GM19351 (cell line): ENCODE results near the gene RPL10A.

Source experiments
- ATAC-seq: cut with Tn5 transposase; IDR thresholded peaks from one replicate; pipeline ENCODE4 v1.9.1; 2021; ENCODE audit warnings: mild to moderate bottlenecking, moderate library complexity; ENCODE audit not compliant: unreplicated experiment

RPL10A gene

GRCh38 chr6:35474131-35474941 lies 6.1 kb downstream of the RPL10A start:
- ATAC-seq, result no peak

GRCh38 chr6:35474942-35475570 lies 6.9 kb downstream of the RPL10A start:
- no peak for ATAC-seq

GRCh38 chr6:35475573-35475972 lies 7.4 kb downstream of the RPL10A start:
- no peak for ATAC-seq

GRCh38 chr6:35476004-35476403 lies 7.8 kb downstream of the RPL10A start:
- ATAC-seq, result no peak

DNA sequence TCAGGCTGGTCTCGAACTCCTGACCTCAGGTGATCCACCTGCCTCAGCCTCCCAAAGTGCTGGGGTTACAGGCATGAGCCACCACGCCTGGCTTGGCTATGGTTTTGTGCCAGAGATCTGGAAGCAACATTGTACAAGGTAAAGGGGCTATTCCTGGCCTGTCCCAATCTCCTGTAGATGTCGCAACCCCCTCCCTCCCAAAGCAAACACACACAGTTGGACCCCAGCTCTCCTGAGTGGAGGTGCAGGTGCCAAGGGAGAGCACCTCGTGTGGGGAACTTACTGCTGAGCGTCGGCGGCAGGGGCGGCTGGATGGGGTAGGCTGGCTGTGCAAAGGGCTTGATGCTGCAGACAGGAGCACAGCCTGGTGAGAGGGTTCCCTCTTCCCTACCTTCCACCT lies 8.8 kb downstream of the RPL10A start:
- no peak for ATAC-seq

DNA sequence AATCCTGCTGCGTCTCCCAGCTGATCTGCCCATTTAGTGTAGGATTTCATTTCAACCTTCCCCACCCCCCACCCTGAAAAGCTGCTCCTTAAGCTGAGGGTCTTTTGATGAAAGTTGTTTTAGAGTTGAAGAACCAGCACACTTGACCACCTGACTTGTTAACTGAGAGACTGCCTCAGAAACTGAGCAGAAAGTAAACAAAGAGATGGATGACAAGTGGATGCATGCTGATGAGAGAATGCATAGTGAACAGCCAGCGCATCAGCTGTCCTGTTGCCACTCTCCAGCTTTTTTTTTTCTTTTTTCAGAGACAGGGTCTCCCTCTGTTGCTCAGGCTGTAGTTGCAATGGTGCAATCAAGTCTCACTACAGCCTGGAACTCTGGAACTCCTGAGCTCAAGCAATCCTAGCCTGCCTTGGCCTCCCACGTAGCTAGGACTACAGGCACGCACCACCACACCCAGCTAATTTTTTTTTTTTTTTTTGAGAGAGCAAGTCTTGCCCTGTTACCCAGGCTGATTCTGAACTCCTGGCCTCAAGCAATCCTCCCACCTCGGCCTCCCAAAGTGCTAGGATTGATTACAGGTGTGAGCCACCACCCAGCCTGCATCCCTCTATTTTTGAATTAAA lies 9.5 kb downstream of the RPL10A start:
- ATAC-seq, result no peak

- ATAC-seq, result no peak
Observed at GRCh38 chr6:35478259-35478658, 10.1 kb downstream of the RPL10A start.

DNA sequence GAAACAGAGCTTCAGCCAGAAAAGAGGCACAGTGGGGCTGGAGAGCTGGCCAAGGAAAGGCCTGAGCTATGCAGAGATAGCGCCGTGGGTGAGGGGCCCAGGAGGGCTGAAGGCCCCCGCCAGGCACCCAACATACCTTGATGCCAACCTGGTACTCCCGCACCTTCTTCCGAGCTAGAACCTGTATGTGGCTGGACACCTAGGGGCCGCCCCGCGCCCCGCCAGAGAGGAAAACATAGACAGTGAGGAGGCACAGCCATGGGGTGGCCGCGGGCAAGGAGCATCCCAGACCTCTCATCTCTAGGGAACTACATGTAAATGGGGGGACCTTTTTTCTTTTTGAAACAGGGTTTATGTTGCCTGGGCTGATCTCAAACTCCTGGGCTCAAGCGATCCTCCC lies 12.0 kb downstream of the RPL10A start:
- ATAC-seq, result no peak

DNA sequence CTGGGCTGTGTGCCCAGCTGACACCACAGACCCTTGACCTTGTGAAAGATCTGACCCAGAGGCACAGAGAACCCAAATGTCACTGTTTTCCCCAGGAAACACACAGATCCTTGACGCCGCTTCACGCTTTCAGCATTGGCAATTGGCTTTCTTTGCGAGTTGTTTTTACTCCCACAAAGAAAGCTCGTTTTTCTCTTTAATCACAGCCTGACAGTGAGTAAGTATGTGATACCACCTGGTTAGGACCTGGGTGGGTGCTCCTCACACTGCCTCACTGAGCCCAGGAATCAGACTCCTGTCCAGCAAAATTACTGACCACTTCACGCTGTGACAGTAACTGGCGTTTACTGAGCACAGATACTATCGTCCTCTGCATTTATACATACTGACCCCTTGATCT lies 13.0 kb downstream of the RPL10A start:
- no peak for ATAC-seq

GRCh38 chr6:35483062-35483461 lies 14.9 kb downstream of the RPL10A start:
- ATAC-seq, result no peak

DNA sequence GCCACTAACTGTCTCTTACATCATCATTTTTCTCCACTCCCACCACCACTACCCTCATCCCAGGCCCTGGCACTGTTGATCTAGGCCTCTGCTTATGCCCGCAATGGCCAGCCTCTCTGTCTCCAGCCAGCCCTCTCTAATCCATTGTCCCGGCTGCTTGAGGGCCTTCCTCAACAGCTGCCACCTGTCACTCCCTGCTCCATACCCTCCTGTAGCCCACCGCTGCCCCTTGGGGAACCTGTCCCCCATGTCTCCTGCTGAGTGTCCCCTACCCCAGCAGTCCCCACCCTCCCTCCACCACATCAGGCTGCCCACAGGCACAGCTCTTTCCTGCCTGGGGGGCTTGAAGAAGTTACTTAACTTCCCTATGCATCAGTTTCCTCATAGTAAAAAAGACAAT lies 15.3 kb downstream of the RPL10A start:
- ATAC-seq, result no peak

GRCh38 chr6:35483893-35484645 lies 15.9 kb downstream of the RPL10A start:
- no peak for ATAC-seq

DNA sequence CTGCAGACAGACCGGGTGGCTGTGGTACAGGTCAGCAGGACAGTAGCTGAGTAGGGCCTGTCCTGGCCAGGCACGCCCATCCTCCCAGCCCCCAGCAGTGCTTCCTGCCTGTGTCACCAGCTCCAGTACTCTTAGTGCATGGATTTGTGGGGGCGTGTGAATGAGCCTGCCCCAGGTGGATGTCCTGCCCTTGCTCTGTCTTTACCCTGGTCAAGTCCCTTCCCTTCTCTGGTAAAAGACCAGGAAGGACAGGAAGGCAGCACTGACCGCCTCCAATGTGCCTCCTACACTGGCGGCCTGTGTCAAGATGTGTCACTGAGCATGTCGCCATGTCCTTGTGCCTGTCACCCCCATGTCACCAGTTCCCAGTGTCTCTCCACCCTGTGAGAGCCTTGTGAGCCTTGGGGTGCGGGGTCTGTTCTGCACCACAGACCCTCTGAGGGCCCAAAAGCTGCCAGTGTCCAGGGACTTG lies 16.8 kb downstream of the RPL10A start:
- ATAC-seq, result no peak

- ATAC-seq, result no peak
Observed at GRCh38 chr6:35485402-35485877, 17.2 kb downstream of the RPL10A start.

DNA sequence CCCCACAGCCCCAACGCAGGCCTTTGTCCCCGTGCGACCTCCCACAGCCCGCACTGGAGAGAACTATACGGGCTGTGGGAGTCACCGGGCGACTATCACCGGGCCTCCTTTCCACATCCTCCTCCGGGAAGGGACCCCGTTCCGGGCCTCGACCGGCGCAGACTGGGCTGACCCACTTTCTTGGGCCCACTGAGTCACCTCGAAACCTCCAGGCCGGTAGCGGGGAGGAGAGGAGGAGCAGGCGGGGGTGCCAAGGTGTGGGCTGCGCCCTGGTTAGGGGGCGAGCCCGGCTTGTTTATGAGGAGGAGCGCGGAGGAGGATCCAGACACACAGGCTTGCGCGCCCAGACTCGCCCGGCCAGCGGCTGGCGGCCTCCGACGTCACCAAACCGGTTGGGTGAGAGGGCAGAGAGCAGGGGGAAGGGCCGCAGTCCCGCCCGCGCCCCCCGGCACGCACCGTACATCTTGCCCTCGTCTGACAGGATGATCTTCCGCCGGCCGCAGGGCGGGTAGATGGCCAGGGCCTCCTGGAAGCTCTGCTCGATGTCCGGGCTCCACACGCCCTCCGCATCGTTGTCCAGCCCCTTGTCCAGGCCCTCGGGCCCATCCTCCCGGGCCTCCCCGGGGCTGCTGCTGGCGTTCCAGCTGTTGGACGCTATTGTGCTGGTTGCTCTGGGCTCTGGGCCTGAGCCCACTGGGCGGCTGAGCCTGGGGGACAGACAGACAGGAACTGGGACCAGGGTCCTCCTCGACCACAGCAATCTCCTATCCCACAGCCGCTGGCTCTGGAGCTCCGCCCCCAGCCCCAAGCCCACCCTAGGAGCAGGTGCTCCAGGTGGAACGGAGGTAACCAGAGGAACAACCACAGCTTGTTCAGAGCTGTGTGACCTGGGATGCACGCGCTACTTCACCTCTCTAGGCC lies 18.1 kb downstream of the RPL10A start:
- no peak for ATAC-seq

GRCh38 chr6:35487658-35488516 lies 19.7 kb downstream of the RPL10A start:
- ATAC-seq, result no peak

DNA sequence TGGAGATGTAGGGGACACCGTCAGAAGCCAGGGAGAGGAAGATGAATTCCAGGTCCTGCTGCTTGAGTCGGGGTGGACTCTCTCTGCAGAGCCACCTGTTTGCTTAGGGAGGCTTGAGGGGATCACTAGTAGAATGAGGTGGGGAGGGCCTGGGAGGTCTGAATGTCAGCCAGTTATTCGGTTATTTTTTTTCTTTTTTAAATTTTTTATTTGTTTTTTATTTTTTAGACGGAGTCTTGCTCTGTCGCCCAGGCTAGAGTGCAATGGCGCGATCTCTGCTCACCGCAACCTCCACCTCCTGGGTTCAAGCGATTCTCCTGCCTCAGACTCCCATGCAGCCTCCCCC lies 20.3 kb downstream of the RPL10A start:
- no peak for ATAC-seq

DNA sequence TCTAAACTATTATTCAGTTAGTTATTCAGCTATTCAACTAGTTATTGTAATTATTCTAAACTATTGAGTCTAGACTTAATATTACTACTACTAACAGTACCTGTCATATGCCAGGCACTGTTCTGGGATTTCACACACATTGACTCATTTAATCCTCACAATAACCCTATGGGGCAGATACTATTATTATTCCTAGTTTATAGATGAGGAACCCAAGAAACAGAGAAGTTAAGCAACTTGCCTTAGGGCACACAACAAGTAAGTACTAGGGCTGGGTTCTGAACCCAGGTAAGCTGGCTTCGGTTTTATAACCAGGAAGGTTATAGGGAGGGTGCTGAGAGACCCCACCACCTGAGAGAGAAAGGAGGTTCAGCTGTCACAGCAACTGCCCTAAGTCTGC lies 20.9 kb downstream of the RPL10A start:
- no peak for ATAC-seq
